ENCODE results near the gene SEPTIN2. TPM values are rescaled to one million over a fixed set of nuclear protein-coding genes. Genes with fewer than 3 reads are reported as not detected.

SEPTIN2 gene
- total RNA-seq, 1 experiment from 2014 or later, result 353 TPM

DNA sequence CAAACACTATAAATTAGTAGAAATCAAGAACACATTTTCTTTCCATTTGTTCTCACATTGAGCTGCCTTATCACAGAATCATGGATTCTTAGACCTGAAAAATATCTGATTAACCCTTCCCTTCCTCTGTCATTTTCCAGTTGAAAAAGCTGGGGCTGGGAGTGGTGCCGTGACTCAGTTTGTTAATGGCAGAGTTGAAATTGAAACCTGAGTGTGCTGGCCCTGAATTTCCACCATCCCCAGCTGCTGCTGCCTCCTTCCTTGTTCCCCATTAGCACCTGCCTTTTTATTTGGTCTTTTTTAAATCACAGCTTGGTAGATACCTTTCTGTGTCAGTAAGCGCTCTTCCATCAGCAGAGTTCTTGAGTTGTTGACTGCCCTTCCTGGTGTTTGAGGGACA, 51.0 kb downstream of the SEPTIN2 start:
- DNase-seq (ENCODE audit: low spot score), result no peak
- Mint-ChIP-seq H3K27me3 (ENCODE audit: low read depth) (no peaks in the 10 kb centered on the region), H3K27ac (peak overlapping the region; percentile 57), H3K4me1 (peaks cover 18% of the 10 kb centered on the region), H3K4me3 (no peak overlapping the region), H3K36me3 (no peaks in the 10 kb centered on the region), H3K9me3 (no peaks in the 10 kb centered on the region)
- no peak for ATAC-seq
- ChIA-PET POLR2A (no interaction called here), CTCF (interaction anchor here (1.7 kb wide), 1 partner anchor 25 kb away, joined by 6 read pairs; no protein-coding TSS in a partner anchor)
- TF ChIP-seq ZNF232 (CRISPR knock-in tag; IDR thresholded peaks at IDR 0.05), result no peak
- TF ChIP-seq GABPB1 (CRISPR knock-in tag; IDR thresholded peaks at IDR 0.05), result no peak
- no peak for TF ChIP-seq TEAD4 (CRISPR knock-in tag; IDR thresholded peaks at IDR 0.05)
- TF ChIP-seq, protein P1, sequence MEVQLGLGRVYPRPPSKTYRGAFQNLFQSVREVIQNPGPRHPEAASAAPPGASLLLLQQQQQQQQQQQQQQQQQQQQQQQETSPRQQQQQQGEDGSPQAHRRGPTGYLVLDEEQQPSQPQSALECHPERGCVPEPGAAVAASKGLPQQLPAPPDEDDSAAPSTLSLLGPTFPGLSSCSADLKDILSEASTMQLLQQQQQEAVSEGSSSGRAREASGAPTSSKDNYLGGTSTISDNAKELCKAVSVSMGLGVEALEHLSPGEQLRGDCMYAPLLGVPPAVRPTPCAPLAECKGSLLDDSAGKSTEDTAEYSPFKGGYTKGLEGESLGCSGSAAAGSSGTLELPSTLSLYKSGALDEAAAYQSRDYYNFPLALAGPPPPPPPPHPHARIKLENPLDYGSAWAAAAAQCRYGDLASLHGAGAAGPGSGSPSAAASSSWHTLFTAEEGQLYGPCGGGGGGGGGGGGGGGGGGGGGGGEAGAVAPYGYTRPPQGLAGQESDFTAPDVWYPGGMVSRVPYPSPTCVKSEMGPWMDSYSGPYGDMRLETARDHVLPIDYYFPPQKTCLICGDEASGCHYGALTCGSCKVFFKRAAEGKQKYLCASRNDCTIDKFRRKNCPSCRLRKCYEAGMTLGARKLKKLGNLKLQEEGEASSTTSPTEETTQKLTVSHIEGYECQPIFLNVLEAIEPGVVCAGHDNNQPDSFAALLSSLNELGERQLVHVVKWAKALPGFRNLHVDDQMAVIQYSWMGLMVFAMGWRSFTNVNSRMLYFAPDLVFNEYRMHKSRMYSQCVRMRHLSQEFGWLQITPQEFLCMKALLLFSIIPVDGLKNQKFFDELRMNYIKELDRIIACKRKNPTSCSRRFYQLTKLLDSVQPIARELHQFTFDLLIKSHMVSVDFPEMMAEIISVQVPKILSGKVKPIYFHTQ (CRISPR knock-in tag; IDR thresholded peaks at IDR 0.05), result no peak
- no peak for TF ChIP-seq RELA (CRISPR knock-in tag; IDR thresholded peaks at IDR 0.05; ENCODE audit: borderline replicate concordance)
- TF ChIP-seq, protein P2, sequence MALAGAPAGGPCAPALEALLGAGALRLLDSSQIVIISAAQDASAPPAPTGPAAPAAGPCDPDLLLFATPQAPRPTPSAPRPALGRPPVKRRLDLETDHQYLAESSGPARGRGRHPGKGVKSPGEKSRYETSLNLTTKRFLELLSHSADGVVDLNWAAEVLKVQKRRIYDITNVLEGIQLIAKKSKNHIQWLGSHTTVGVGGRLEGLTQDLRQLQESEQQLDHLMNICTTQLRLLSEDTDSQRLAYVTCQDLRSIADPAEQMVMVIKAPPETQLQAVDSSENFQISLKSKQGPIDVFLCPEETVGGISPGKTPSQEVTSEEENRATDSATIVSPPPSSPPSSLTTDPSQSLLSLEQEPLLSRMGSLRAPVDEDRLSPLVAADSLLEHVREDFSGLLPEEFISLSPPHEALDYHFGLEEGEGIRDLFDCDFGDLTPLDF (CRISPR knock-in tag; IDR thresholded peaks at IDR 0.05), result no peak

DNA sequence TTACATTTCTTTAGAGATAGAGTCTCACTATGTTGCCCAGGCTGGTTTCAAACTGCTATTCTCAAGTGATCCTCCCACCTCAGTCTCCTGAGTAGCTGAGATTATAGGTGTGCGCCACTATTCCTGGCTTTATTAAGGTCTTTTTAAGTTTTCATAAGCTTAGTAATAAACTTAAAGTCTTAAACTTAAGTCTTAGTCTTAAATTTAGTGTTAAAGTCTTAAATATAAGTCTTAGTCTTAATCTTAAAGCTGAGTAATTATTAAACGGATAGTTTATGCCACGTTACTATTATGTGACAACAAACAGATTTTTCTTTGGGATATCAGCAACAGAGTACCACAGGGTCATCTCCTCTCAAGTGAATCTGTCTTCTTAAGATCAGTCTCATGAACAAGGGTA, 52.9 kb downstream of the SEPTIN2 start:
- Mint-ChIP-seq H3K4me1 (peaks cover 18% of the 10 kb centered on the region), H3K27ac (no peak overlapping the region), H3K27me3 (ENCODE audit: low read depth) (no peaks in the 10 kb centered on the region), H3K36me3 (peaks cover 3% of the 10 kb centered on the region; the same call in 1 of the 2 replicates), H3K4me3 (no peak overlapping the region), H3K9me3 (no peaks in the 10 kb centered on the region)
- no peak for DNase-seq (ENCODE audit: low spot score)
- ATAC-seq, result no peak
- CTCF ChIA-PET, result interaction anchor here (1.7 kb wide), 1 partner anchor 24 kb away, joined by 8 read pairs; no protein-coding TSS in a partner anchor
- POLR2A ChIA-PET, result no interaction called here
- TF ChIP-seq NFATC4 (CRISPR knock-in tag; IDR thresholded peaks at IDR 0.05), result no peak
- no peak for TF ChIP-seq ZNF423 (CRISPR knock-in tag; IDR thresholded peaks at IDR 0.05)
- TF ChIP-seq SOX15 (CRISPR knock-in tag; IDR thresholded peaks at IDR 0.05), result no peak
- no peak for TF ChIP-seq ZNF416 (CRISPR knock-in tag; IDR thresholded peaks at IDR 0.05)
- no peak for TF ChIP-seq ATF1 (CRISPR knock-in tag; IDR thresholded peaks at IDR 0.05)
- no peak for TF ChIP-seq ZNF281 (CRISPR knock-in tag; IDR thresholded peaks at IDR 0.05)
- no peak for TF ChIP-seq NR2C2 (CRISPR knock-in tag; IDR thresholded peaks at IDR 0.05)
- TF ChIP-seq, protein P3, sequence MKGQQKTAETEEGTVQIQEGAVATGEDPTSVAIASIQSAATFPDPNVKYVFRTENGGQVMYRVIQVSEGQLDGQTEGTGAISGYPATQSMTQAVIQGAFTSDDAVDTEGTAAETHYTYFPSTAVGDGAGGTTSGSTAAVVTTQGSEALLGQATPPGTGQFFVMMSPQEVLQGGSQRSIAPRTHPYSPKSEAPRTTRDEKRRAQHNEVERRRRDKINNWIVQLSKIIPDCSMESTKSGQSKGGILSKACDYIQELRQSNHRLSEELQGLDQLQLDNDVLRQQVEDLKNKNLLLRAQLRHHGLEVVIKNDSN (CRISPR knock-in tag; IDR thresholded peaks at IDR 0.05), result no peak
- TF ChIP-seq PRRX2 (CRISPR knock-in tag; IDR thresholded peaks at IDR 0.05), result no peak
- TF ChIP-seq MLX (CRISPR knock-in tag; IDR thresholded peaks at IDR 0.05), result no peak
- no peak for TF ChIP-seq MXD4 (CRISPR knock-in tag; IDR thresholded peaks at IDR 0.05; ENCODE audit: borderline replicate concordance)
- no peak for TF ChIP-seq OVOL2 (CRISPR knock-in tag; IDR thresholded peaks at IDR 0.05; ENCODE audit: borderline replicate concordance)
- no peak for TF ChIP-seq AFF4 (CRISPR knock-in tag; IDR thresholded peaks at IDR 0.05; ENCODE audit: borderline replicate concordance)
- no peak for TF ChIP-seq PREB (CRISPR knock-in tag; IDR thresholded peaks at IDR 0.05; ENCODE audit: borderline replicate concordance)
